AG09309 (cell line): ENCODE data around the gene EHD4.

Experiments
- DNase-seq: peaks from one replicate; pipeline ENCODE4 v3.0.0-alpha.2; 2010; ENCODE audit warnings: low read depth
- H3K4me3 ChIP-seq: 2 replicates; pipeline ENCODE4 v1.5.1; 2011; ENCODE audit warnings: mild to moderate bottlenecking, low read depth, low read length, moderate library complexity; ENCODE audit not compliant: control insufficient read depth
- TF ChIP-seq, protein P1 (sequence below): IDR thresholded peaks from 2 replicates; pipeline ENCODE4 v1.5.1; 2011; ENCODE audit warnings: mild to moderate bottlenecking, low read depth, low read length, inconsistent platforms; ENCODE audit not compliant: insufficient read depth, control insufficient read depth; ENCODE audit errors: missing control alignments

The EHD4 gene

GRCh38 chr15:41876007-41876406 lies 96.3 kb downstream of the EHD4 start:
- TF ChIP-seq, protein P1, sequence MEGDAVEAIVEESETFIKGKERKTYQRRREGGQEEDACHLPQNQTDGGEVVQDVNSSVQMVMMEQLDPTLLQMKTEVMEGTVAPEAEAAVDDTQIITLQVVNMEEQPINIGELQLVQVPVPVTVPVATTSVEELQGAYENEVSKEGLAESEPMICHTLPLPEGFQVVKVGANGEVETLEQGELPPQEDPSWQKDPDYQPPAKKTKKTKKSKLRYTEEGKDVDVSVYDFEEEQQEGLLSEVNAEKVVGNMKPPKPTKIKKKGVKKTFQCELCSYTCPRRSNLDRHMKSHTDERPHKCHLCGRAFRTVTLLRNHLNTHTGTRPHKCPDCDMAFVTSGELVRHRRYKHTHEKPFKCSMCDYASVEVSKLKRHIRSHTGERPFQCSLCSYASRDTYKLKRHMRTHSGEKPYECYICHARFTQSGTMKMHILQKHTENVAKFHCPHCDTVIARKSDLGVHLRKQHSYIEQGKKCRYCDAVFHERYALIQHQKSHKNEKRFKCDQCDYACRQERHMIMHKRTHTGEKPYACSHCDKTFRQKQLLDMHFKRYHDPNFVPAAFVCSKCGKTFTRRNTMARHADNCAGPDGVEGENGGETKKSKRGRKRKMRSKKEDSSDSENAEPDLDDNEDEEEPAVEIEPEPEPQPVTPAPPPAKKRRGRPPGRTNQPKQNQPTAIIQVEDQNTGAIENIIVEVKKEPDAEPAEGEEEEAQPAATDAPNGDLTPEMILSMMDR: no peak
- no peak overlapping the region for H3K4me3 ChIP-seq
- DNase-seq: no peak

GRCh38 chr15:41874736-41875135 lies 97.6 kb downstream of the EHD4 start:
- H3K4me3 ChIP-seq: no peak overlapping the region
- TF ChIP-seq, protein P1: no peak
- DNase-seq: no peak

DNA sequence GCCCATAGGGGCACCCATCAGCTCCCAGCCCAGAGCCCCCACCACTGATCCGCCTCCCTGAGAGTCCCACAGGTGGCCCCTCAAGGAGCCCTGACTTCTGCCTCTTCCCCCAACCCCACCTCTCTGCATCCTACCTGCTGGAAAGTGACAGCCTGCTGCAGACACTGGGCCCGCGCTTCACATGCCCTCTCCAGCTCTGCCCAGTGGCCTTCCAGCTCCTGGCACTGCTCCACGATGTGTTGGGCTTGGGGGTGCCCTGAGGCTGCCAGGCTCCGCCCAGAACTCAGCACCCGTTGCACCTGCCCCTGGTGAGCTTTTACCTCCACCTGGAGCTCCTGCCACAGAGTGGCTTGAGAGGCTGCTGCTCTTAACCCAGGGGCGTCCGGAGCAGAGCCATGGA lies 98.6 kb downstream of the EHD4 start:
- TF ChIP-seq, protein P1: no peak
- H3K4me3 ChIP-seq: no peak overlapping the region
- DNase-seq: no peak

DNA sequence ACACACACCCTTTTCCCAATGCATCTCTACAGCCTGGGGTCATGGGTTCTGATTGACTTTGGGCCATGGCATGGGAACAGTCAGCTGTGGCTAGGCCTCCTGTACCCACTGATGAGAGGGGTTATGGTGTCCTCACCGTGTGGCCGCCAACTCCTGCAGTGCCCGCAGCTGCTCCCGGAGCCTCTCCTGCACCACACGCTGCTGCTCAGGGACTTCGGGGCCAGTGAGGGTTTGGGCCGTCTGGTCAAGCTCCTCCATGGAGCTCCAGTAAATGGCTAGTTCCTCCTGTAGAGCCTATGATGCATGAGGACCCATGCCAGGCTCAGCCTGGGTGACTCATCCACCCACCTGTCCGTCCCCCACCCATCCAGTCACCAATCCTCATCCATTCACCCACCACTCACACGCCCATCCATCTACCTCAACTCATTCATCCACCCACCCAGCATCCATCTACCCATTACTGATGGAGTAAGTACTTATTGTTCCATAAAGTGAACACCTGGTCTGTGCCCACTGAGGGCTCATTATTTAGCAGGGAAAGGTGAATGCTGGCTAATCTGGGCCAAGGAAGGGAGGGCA lies 100.1 kb downstream of the EHD4 start:
- DNase-seq: no peak
- no peak overlapping the region for H3K4me3 ChIP-seq
- TF ChIP-seq, protein P1: no peak

GRCh38 chr15:41871175-41871905 lies 101.0 kb downstream of the EHD4 start:
- no peak overlapping the region for H3K4me3 ChIP-seq
- TF ChIP-seq, protein P1: no peak
- no peak for DNase-seq

DNA sequence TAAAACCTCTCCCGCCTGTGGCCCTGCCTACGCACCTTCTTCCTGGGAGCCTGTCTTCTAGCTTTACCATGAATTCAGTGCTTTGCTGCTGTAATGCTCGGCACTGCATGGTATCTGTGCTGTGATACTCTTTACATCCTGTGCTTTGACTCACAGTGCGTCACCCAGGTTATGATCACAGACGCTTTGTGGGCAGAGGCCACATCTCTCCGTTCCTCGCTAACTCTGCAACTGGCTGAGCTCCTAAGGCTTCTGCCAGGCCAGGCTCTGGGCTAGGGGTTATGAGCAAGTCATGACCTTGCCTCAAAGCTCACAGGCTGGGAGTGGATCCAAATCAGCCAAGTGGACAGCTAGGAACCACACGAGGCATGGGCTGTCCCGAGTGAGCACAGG lies 101.7 kb downstream of the EHD4 start:
- H3K4me3 ChIP-seq: no peak overlapping the region
- DNase-seq: peak; percentile 4

More for the DNA sequence above, 101.7 kb downstream of the EHD4 start:
- TF ChIP-seq, protein P1: no peak
